IMR-90 (cell line): ENCODE data around the gene SARDH. TPM values are rescaled to one million over a fixed set of nuclear protein-coding genes. Genes with fewer than 3 reads are reported as not detected.

Source experiments
- ATAC-seq: fragments of 200-7000 bp; cut with Tn5 transposase; 2 replicates; pipeline ENCODE4 v1.9.1; 2020; ENCODE audit warnings: low read depth, mild to moderate bottlenecking, moderate library complexity
- BruUV-seq: library from RNA; stranded (reverse); fragments of 400-500 nt; replicated peaks from 2 replicates; lab custom pipeline; 2021; lab: Mats Ljungman, UMichigan
- CTCF ChIA-PET: fragments of 300-600 bp; formaldehyde crosslinking; extraction: SDS; loops from one replicate; lab custom pipeline; 2021; ENCODE audit warnings: antibody characterized with exemption; lab: Yijun Ruan, JAX
- POLR2A ChIA-PET: fragments of 300-600 bp; sonication (Branson Sonifier 250); formaldehyde crosslinking; loops from one replicate; lab custom pipeline; 2022; ENCODE audit warnings: antibody characterized with exemption; ENCODE audit not compliant: unreplicated experiment; lab: Charles Lee
- DNase-seq: peaks from one replicate; pipeline ENCODE4 v3.0.0; 2013
- H2AFZ ChIP-seq: replicated peaks from 2 replicates; pipeline ENCODE3; 2013; ENCODE audit warnings: low read length, mild to moderate bottlenecking; ENCODE audit not compliant: poor library complexity
- H2AK5ac ChIP-seq: 2 replicates; pipeline ENCODE4 v1.6.1; 2013; ENCODE audit warnings: low read depth, low read length, inconsistent platforms
- H2AK9ac ChIP-seq: replicated peaks from 2 replicates; pipeline ENCODE3; 2013; ENCODE audit warnings: mild to moderate bottlenecking, low read depth, low read length, moderate library complexity; ENCODE audit not compliant: poor library complexity
- H2BK120ac ChIP-seq: 2 replicates; pipeline ENCODE4 v1.6.1; 2013; ENCODE audit warnings: low read depth, low read length, inconsistent platforms
- H2BK15ac ChIP-seq: 3 replicates; pipeline ENCODE4 v1.6.1; 2013; ENCODE audit warnings: low read depth, low read length, inconsistent platforms
- H2BK20ac ChIP-seq: 2 replicates; pipeline ENCODE4 v1.6.1; 2013; ENCODE audit warnings: low read depth, mild to moderate bottlenecking, inconsistent platforms, low read length, moderate library complexity
- H2BK5ac ChIP-seq: 2 replicates; pipeline ENCODE4 v1.6.1; 2013; ENCODE audit warnings: mild to moderate bottlenecking, low read depth, low read length, inconsistent platforms; ENCODE audit not compliant: poor library complexity, severe bottlenecking
- H3K14ac ChIP-seq: replicated peaks from 2 replicates; pipeline ENCODE4 v1.6.1; 2013; ENCODE audit warnings: low read depth, low read length, inconsistent platforms
- H3K18ac ChIP-seq: 2 replicates; pipeline ENCODE4 v1.6.1; 2013; ENCODE audit warnings: low read depth, low read length, control low read depth
- H3K23ac ChIP-seq: 2 replicates; pipeline ENCODE4 v1.6.1; 2013; ENCODE audit warnings: low read depth, low read length, inconsistent platforms
- H3K27ac ChIP-seq: 2 replicates; pipeline ENCODE4 v1.5.1; 2013; ENCODE audit warnings: mild to moderate bottlenecking, control low read depth, low read length; ENCODE audit not compliant: insufficient read depth
- H3K27me3 ChIP-seq: 2 replicates; pipeline ENCODE4 v1.6.1; 2013; ENCODE audit warnings: low read length; ENCODE audit not compliant: control insufficient read depth, insufficient read depth
- H3K36me3 ChIP-seq: 2 replicates; pipeline ENCODE4 v1.6.1; 2013; ENCODE audit warnings: low read length, mixed read lengths; ENCODE audit not compliant: control insufficient read depth, insufficient read depth
- H3K4ac ChIP-seq: 2 replicates; pipeline ENCODE4 v1.6.1; 2013; ENCODE audit warnings: low read depth, low read length, inconsistent platforms
- H3K4me1 ChIP-seq: 2 replicates; pipeline ENCODE4 v1.6.1; 2013; ENCODE audit warnings: low read length, mixed read lengths; ENCODE audit not compliant: control insufficient read depth, insufficient read depth
- H3K4me2 ChIP-seq: 2 replicates; pipeline ENCODE4 v1.6.1; 2013; ENCODE audit warnings: low read depth, mild to moderate bottlenecking, control low read depth, low read length, moderate library complexity
- H3K4me3 ChIP-seq: 2 replicates; pipeline ENCODE4 v1.5.1; 2013; ENCODE audit warnings: low read depth, mild to moderate bottlenecking, control low read depth, low read length, moderate library complexity; ENCODE audit not compliant: insufficient read depth
- H3K56ac ChIP-seq: 2 replicates; pipeline ENCODE4 v1.6.1; 2013; ENCODE audit warnings: low read length, inconsistent platforms; ENCODE audit not compliant: insufficient read depth; ENCODE audit errors: extremely low read depth
- H3K79me1 ChIP-seq, 2 experiments: 2 replicates each; pipeline ENCODE4 v1.6.1; 2013; ENCODE audit warnings: low read length in 2 of 2, inconsistent platforms in 1 of 2, low read depth in 1 of 2
- H3K9ac ChIP-seq: 2 replicates; pipeline ENCODE4 v1.6.1; 2013; ENCODE audit warnings: low read depth, low read length, control low read depth
- H3K9me1 ChIP-seq: 2 replicates; pipeline ENCODE4 v1.6.1; 2013; ENCODE audit warnings: low read length, inconsistent platforms; ENCODE audit not compliant: insufficient read depth
- H3K9me3 ChIP-seq: 2 replicates; pipeline ENCODE4 v1.6.1; 2013; ENCODE audit warnings: low read length; ENCODE audit not compliant: control insufficient read depth, insufficient read depth
- H4K20me1 ChIP-seq: 2 replicates; pipeline ENCODE4 v1.6.1; 2013; ENCODE audit warnings: low read length, inconsistent platforms; ENCODE audit not compliant: insufficient read depth
- H4K5ac ChIP-seq: 2 replicates; pipeline ENCODE4 v1.6.1; 2013; ENCODE audit warnings: mild to moderate bottlenecking, low read depth, low read length, control low read depth
- H4K8ac ChIP-seq, 2 experiments: 2 replicates each; pipeline ENCODE4 v1.6.1; 2013; ENCODE audit warnings: low read depth in 2 of 2, low read length in 2 of 2, control low read depth in 1 of 2, inconsistent platforms in 1 of 2
- H4K91ac ChIP-seq: 2 replicates; pipeline ENCODE4 v1.6.1; 2013; ENCODE audit warnings: low read depth, low read length, inconsistent platforms; ENCODE audit not compliant: insufficient read depth
- BHLHE40 ChIP-seq: fragments of 150-350 bp; IDR thresholded peaks from 2 replicates; pipeline ENCODE4 v1.6.1; 2016; ENCODE audit warnings: mild to moderate bottlenecking, low read depth, low read length
- CEBPB ChIP-seq: IDR thresholded peaks from 2 replicates; pipeline ENCODE4 v1.6.1; 2012; ENCODE audit warnings: low read depth, low read length, improper control_type of control experiment
- CTCF ChIP-seq: conservative IDR thresholded peaks from 2 replicates; pipeline ENCODE4 v1.5.1; 2012; ENCODE audit warnings: mild to moderate bottlenecking, low read depth, low read length, improper control_type of control experiment
- ELK1 ChIP-seq: fragments of 150-350 bp; IDR thresholded peaks from 2 replicates; pipeline ENCODE4 v1.6.1; 2016; ENCODE audit warnings: low read depth, mild to moderate bottlenecking, low read length, moderate library complexity, borderline replicate concordance
- FOS ChIP-seq: fragments of 150-350 bp; IDR thresholded peaks from 2 replicates; pipeline ENCODE4 v1.6.1; 2016; ENCODE audit warnings: low read depth, low read length
- MAFK ChIP-seq: IDR thresholded peaks from 2 replicates; pipeline ENCODE4 v1.6.1; 2012; ENCODE audit warnings: low read depth, low read length, improper control_type of control experiment
- MAZ ChIP-seq: IDR thresholded peaks from 2 replicates; pipeline ENCODE4 v1.6.1; 2012; ENCODE audit warnings: low read depth, mild to moderate bottlenecking, low read length, improper control_type of control experiment, moderate library complexity, borderline replicate concordance
- NFE2L2 ChIP-seq: fragments of 150-350 bp; IDR thresholded peaks from 2 replicates; pipeline ENCODE4 v1.6.1; 2016; ENCODE audit warnings: low read depth, mild to moderate bottlenecking, low read length
- POLR2A ChIP-seq: IDR thresholded peaks from 2 replicates; pipeline ENCODE4 v1.6.1; 2012; ENCODE audit warnings: mild to moderate bottlenecking, low read depth, low read length
- RAD21 ChIP-seq: IDR thresholded peaks from 2 replicates; pipeline ENCODE4 v1.6.1; 2012; ENCODE audit warnings: low read length, improper control_type of control experiment
- RCOR1 ChIP-seq: IDR thresholded peaks from 2 replicates; pipeline ENCODE4 v1.6.1; 2012; ENCODE audit warnings: mild to moderate bottlenecking, low read length, improper control_type of control experiment; ENCODE audit not compliant: insufficient replicate concordance
- RFX5 ChIP-seq: IDR thresholded peaks from 2 replicates; pipeline ENCODE4 v1.8.0; 2012; ENCODE audit warnings: low read depth, mild to moderate bottlenecking, low read length, moderate library complexity
- SMC3 ChIP-seq: fragments of 150-350 bp; IDR thresholded peaks from 2 replicates; pipeline ENCODE4 v1.6.1; 2016; ENCODE audit warnings: low read depth, mild to moderate bottlenecking, antibody characterized with exemption, low read length, moderate library complexity
- USF2 ChIP-seq: fragments of 150-350 bp; IDR thresholded peaks from 2 replicates; pipeline ENCODE4 v1.6.1; 2017; ENCODE audit warnings: mild to moderate bottlenecking, antibody characterized with exemption, low read length, low read depth
- WGBS, 2 experiments: methylation state at CpG; one replicate each; pipeline versions ENCODE4 v1.1.5 to v1.1.7; 2013; ENCODE audit warnings: missing lambda C conversion rate in 2 of 2; ENCODE audit not compliant: insufficient read length in 1 of 2; ENCODE audit errors: extremely low coverage in 2 of 2; 5-methylcytosine and 5-hydroxymethylcytosine counted together
- dilution Hi-C: fragments of 300-500 bp; cut with HindIII; formaldehyde crosslinking; loops from one replicate; pipeline ENCODE4 v1.14.3; 2018; ENCODE audit warnings: low sequenced_read_pairs; ENCODE audit not compliant: unreplicated experiment
- in situ Hi-C: fragments of 300-500 bp; cut with MboI; formaldehyde crosslinking; loops from 3 replicates; pipeline ENCODE4 v1.14.3; 2019; ENCODE audit warnings: low sequenced_read_pairs, inconsistent platforms, mixed read lengths
- intact Hi-C: fragments of 100-400 bp; cut with micrococcal nuclease; formaldehyde crosslinking; loops from 2 replicates; pipeline ENCODE4 v1.10.0; 2022
- polyA plus RNA-seq, 3 experiments: library from polyadenylated mRNA; depleted of rRNA; stranded (reverse); fragments of >200 nt; gene quantifications; 2 replicates each; pipeline ENCODE4 v1.2.3, GENCODE V29; 2012; ENCODE audit warnings: low replicate concordance in 1 of 3
- total RNA-seq: library from RNA; depleted of rRNA; stranded (reverse); fragments of >200 nt; gene quantifications from 2 replicates; pipeline ENCODE4 v1.2.3, GENCODE V29; 2012

SARDH gene
- total and polyA plus RNA-seq, 2 of the 4 experiments (the other 2 are of a cell fraction) = 5.0 to 7.5 TPM

- in situ Hi-C loops = no loop called here
- BruUV-seq = no TSS peak
- no peak overlapping the region for H3K18ac ChIP-seq
- no peak overlapping the region for H3K9ac ChIP-seq
- peaks cover 4% of the 10 kb centered on the region for H3K9me1 ChIP-seq
- no peak overlapping the region for H2BK20ac ChIP-seq
- H3K56ac ChIP-seq = no peak overlapping the region
- H3K27ac ChIP-seq = no peak overlapping the region
- no peaks in the 10 kb centered on the region for H3K27me3 ChIP-seq
- no peak overlapping the region for H2AFZ ChIP-seq
- dilution Hi-C loops = no loop called here
- no peak for DNase-seq
- peaks cover 11% of the 10 kb centered on the region; the same call in 1 of the 2 replicates for H3K9me3 ChIP-seq
- ChIA-PET POLR2A (no interaction called here), CTCF (interaction anchor here (1.0 kb wide), 1 partner anchor 25 kb away, joined by 3 read pairs; no protein-coding TSS in a partner anchor)
- H4K8ac ChIP-seq = no peak overlapping the region
- H2AK9ac ChIP-seq = no peak overlapping the region
- H3K4me2 ChIP-seq = no peak overlapping the region
- H4K91ac ChIP-seq = no peak overlapping the region
- ATAC-seq = no peak
- no peaks in the 10 kb centered on the region; a peak in 1 of 4 replicates for H3K79me1 ChIP-seq
- intact Hi-C loops = no loop called here
- peaks cover 45% of the 10 kb centered on the region for H3K36me3 ChIP-seq
- no peak overlapping the region for H3K4me3 ChIP-seq
- no peak overlapping the region for H2BK120ac ChIP-seq
- no CpG with 5 or more reads among the region's 1 CpG for WGBS, 2 experiments
- no peak overlapping the region for H3K23ac ChIP-seq
- TF ChIP-seq ELK1 (no peak), CTCF (no peak), MAFK (no peak), FOS (no peak), CEBPB (no peak), RAD21 (no peak), RFX5 (no peak), MAZ (no peak), POLR2A (no peak), SMC3 (no peak), BHLHE40 (no peak), USF2 (no peak), RCOR1 (no peak), NFE2L2 (no peak)
- H4K20me1 ChIP-seq = no peaks in the 10 kb centered on the region
- peaks cover 4% of the 10 kb centered on the region for H3K4me1 ChIP-seq
- H3K14ac ChIP-seq = no peak overlapping the region
- H2AK5ac ChIP-seq = no peak overlapping the region
- H4K5ac ChIP-seq = no peak overlapping the region
- no peak overlapping the region for H3K4ac ChIP-seq
- H2BK15ac ChIP-seq = no peak overlapping the region
- no peak overlapping the region for H2BK5ac ChIP-seq
Measured at GRCh38 chr9:133767625-133768024, 29.5 kb upstream of the SARDH start.
